HG02759 (cell line): ENCODE data around the gene CHD2.
"Not testable (repeated sequence)": the region's sequence is repeated elsewhere in the genome, so short reads cannot be mapped to it uniquely, and the experiment has no call there.

ENCODE experiments used
- ATAC-seq: cut with Tn5 transposase; IDR thresholded peaks from one replicate; pipeline ENCODE4 v1.9.1; 2021; ENCODE audit warnings: mild to moderate bottlenecking, moderate library complexity; ENCODE audit not compliant: unreplicated experiment

CHD2 gene

DNA sequence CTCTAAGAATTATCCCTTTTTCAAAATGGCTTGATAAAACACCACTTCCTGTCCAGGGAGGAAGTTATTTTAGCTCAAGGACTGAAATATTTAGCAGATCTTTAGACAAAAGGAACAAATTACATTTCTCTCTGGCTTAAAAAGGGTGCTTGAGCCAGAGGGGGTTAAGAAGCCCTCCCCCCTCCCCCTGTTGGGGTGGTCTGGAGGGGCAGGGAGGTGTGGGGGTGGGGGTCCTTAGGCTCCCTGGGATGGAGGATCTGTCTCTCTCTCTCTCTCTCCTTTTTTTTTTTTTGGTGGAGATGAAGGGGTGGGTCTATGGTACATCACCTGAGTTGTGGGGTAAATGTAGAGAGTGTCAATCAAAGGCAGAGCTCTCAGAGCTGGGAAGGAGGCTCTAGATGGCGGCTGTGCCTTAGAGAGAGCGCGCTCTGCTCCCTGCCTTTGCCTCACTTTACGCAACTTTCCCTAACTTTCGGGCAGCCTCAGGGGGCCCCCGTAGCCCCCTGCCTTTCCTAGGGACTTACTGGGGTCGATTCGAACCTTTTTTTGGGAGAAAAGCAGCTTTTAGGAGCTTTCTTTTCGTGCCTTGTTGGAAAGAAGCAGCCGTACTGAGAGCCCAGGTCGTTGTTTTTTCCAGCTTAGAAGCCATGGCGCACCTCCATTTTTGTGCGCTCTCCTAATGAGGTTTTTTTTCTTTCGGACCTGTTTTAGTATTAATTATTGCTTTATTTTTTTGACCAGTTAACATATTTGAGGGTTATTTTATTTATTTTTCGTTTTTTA lies at the start of gene CHD2:
Gene CHD2, plus strand, starts transcription at position 377 of the 783 bp plus-strand sequence. CDS start 914 bp downstream, outside the sequence.
- peak; percentile 66 for ATAC-seq

DNA sequence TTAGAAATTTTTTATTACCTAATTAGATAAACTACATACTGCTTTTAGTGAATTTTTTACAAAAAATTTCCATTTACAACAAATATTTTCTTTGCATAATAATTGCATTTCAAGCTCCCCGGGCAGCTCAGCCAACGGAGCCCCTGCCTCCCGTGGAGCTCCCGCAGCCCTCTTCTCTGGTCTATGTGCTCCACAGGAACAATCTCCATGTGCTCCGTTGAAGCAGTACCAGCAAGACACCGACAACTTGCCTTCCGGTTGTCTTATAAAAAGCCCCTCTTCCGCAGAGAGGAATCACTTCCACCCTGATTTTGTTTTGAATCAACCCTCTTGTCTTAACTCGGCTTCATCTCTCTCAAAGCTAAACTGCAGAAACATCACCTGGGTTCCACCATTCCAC lies 46.9 kb upstream of the CHD2 start:
- ATAC-seq = no peak

DNA sequence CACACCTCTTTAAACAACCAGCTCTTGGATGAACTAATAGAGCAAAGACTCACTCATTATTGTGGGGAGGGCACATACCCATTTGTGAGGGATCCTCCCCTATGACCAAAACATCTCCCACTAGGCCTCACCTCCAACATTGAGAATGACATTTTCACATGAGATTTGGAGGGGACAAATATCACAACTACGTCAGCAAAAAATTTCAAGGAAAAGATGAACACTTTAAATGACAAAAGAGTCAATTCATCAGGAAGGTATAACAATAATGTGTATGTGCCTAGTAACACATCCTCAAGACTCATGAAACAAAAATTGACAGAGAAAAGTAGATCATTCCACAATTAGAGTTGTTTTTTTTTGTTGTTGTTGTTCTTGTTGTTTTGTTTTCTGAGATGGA lies 38.4 kb upstream of the CHD2 start:
- ATAC-seq = no peak

DNA sequence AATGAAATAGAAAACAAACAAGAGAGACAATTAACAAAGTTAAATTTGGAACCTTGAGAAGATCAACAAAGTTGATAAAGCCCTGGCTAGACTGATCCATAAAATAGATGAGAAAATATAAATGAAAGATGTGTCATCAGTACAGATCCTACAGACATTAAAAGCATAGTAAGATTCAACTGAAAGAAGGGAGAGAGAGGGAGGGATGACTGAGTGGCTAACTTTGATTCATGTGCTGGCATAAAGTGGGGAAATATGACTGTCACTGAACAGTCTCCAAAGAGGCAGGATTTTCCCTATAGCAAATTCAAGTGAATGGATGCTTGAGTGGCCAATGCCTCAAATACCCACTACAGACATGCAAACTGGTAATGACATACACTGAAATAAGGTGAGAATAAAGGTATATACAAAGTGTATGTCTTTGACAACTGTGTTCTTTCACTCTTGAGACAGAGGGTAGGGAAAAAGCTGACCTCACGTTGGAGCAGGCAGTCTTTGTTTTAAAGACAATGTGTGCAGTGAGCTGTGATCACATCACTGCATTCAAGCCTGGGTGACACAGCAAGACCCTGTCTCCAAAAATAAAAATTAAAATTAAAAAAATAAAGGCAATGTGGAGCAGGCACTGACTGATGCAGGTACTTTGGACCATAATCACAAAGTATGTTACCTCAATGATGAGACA lies 35.9 kb upstream of the CHD2 start:
- ATAC-seq = no peak

DNA sequence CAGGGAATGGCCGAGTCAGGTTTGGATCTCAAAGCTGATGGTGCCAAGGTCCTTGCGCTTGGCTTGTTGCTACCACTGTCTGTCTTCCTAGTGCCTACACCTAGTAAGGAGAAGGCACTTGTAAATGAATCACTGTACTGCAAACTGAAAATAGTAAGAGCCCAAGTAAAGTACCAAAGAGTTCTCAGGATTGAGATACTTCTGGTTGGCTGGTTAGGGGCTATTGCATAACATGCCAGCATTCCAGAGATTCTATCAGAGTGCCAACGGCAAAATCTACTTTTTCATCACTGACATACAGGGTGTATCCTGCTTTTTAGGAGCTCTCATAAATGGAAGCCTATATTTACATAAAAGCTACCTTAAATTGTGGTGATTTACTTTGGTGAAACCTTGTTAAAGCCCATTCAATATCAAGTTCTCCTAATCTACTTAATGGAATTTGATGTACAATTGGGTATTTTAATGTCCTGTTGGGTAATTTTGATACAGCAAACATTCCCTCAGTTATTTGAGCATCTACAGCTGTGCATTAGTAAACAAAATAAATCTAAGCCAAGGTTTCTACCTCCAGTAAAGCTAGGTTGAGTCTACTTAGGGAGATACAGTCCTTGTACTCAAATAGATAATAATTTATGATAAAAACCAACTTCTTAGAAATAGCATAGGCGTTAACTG lies 30.7 kb upstream of the CHD2 start:
- no peak for ATAC-seq

DNA sequence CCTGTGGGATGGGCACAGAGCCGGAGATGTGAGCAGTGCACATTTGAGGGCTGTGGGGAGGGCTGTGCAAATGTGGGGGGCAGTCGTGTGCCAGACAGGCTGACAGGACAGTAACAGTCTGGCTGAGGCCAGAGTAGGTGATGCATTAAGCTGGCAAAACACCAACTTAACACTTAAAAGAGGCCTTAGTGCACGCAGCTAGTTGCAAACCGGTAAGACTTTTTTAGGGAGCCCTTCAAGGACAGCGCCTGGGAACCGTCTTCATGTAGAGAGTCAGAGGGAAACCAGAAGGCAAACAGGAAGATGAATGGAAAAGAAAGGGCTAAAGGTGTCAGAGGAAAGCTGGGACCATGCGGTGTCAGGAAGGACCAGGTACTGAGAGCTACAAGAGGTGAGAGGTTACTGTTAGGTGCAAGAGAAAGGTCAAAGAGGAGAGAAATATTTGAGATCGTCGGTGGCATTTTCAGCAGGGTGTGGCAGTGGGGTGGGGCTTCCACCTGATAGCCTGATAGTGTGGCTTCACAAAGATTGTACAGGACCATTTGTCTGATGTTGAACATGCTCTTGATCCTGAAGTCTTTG lies 30.0 kb upstream of the CHD2 start:
- no peak for ATAC-seq

DNA sequence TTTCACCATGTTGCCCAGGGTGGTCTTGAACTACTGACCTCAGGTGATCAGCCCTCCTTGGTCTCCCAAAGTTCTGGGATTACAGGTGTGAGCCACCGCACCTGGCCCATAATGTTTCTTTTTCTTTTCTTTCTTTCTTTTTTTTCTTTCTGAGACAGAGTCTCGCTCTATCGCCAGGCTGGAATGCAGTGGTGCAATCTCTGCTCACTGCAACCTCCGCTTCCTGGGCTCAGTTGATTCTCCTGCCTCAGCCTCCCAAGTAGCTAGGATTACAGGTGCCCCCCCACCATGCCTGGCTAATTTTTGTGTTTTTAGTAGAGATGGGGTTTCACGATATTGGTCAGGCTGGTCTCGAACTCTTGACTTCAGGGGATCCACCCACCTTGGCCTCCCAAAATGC lies 27.2 kb upstream of the CHD2 start:
- not testable (repeated sequence) for ATAC-seq

DNA sequence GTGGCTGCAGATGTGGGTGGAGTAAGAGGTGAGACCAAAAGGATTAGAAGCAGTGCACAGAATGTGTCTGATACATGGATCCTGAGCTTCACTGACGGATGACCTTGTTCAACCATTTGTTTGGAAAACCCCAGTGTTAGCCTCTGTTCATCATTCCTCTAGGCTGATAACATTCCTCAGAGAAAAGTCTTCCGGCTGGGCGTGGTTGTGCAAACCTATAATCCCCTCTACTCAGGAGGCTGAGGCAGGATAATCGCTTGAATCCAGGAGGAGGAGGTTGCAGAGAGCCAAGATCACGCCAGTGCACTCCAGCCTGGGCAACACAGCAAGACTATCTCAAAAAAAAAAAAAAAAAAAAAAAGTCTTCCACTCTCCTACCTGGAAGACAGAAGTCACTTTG lies 23.1 kb upstream of the CHD2 start:
- ATAC-seq = no peak

DNA sequence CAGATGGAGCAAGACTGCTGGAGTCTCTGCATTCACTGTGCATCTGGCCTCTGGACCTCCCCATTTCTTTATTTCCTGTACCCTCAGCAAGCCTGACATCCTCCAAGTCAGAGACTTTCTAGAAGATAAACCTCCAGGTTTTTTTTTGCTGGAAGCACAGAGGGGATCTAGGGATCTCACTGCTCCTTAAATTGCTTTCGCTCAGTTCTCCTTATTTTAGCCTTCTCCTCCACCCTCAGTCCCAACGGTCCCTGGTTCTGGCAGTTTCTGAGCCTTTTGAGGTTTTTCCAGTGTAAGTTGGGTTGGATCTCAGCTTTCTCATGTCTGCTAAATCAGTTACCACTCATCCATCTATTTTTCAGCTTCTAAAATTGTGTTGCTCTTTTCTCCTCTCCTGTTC lies 22.7 kb upstream of the CHD2 start:
- ATAC-seq = no peak

DNA sequence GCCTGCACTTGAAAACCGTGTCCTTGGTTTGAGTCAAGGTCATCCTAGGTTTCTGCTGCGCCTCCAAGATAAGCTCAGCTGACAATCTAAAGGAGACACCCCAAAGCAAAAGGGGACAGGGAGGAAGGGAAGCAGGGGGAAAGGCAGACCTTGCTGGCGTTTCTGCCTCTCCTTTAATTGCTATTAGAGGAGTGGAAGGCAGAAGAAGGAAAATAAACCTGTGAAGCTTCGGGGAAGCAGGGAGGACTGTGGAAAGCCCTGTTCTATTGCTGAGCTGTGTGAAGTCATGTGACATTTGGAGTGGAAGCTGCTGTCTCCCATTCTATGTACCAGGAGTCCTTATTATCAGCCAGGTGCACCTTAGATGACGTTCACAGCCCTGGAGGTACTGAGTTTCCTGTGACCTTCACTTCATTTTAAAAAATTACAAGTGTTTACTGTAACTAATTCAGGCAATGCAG lies 21.5 kb upstream of the CHD2 start:
- no peak for ATAC-seq

DNA sequence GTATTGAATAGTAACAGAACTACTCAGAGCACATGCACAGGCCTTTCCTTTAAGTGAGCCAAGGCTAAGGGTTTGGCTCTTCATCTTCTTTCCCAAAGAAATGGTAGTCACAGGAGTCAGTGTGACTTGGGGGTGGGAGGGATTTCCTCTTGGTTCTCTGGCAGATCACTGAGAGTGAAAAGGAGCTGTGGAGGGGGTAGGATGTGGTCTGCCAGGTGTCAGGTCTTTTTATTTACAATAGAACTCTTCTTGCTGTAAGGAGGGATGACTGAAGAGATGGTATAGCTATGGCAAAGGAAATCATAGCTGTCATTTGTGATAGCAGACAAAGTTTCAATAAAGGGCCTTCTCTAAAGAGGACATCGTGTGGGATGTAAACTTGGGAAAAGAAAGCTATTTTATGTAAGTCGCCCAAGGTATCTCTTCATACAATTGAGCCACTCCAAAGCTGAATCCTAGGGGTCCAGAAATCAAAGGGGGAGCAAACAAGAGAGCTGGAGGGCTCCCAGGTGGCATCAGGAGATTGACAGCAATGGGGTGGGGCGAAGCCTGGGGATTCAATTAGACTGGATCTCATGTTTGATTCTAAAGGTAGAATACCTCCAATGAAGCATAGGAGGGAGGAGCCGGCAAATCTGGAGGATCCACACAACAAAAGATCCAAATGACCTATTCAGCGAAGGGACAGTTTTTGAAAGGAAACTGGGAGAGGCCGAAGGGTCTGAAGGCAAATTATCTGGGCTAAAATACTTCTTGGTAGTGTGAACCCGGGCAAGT lies 20.0 kb upstream of the CHD2 start:
- no peak for ATAC-seq

DNA sequence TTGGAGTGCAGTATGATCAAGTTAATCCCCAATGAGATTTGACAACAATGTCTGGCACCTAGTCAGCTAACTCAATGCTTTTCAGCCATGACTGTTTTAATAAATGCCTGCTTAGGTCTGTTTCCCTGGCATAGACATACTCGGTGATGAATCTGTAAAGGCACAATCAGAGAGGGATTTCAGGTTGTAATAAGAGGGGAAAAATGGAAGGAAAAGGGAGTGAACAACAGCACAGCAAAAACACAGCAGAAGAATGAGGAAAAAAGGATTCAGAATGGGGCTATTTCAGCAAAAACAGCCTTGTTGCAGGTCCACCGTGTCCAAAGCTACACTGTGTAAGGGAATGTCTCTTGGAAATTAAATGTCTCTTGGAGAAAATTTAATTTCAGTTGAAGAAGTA lies 19.3 kb upstream of the CHD2 start:
- ATAC-seq = no peak

DNA sequence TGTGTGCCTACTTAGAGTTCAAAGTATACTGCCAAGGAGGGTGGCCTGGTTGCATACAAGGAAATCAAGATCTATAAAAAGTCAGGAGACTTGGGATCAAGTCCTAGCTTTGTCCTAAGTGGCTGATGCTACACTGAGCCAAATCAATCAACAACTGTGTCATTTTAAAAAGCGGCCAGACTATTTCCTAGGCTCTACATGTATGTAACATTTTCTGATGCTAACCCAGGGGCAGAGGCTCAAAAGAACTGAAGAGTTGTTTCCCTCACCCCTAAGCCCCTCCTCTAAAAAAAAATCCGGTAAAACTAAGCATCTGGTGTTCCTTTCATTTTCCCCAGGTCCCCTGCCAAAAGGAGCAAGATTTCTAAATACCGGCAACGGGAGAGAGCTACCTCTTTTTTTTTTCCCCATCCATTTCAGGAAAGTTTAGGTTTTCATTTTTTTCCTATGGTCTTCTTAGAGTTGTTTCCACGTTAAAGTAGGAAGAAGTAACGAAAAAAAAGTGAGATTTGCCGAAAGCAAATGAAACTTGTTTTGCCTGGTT lies 18.8 kb upstream of the CHD2 start:
- ATAC-seq = no peak

DNA sequence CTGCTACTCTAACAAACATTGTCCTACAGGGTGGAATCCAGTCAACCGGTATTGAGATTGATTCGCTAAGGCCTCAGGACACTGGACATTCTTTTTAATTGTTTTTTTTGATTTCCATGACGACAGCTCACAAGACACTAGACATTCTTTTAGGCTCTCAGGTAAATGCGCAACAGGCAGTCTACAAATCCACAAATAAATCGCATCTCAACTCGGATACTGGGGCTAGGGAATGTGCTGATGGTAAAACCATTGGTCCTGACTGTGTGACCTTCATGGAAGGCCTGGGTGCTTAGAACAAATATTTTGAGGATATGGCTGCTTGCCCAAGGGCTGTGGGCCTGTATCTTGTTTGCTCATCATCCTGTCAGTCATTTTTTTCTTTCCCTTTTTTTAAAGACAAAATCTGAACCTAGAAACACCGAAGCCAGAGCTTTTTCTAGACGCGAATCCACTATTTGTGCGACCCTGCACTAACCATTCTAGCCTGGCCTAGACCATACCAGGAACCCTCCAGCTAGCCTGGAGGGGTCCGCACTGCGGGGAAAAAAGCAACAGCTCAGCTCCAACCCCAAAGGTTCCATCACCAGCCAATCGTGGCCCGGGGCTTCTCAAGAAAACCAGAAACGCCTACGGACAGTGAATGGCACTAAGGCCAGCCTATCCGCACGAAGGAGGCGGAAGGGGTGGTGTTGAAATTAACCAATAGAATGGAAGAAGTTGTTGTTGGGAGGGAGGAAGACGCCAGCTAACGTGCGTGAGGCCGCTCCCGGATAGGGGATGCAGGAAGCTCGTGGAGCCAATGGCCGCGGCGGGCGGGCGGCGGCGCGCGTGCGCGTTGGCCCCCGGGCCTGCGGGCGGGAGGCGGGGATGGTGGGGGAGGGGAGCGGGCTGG lies 18.1 kb upstream of the CHD2 start:
- ATAC-seq = peak; percentile 91

DNA sequence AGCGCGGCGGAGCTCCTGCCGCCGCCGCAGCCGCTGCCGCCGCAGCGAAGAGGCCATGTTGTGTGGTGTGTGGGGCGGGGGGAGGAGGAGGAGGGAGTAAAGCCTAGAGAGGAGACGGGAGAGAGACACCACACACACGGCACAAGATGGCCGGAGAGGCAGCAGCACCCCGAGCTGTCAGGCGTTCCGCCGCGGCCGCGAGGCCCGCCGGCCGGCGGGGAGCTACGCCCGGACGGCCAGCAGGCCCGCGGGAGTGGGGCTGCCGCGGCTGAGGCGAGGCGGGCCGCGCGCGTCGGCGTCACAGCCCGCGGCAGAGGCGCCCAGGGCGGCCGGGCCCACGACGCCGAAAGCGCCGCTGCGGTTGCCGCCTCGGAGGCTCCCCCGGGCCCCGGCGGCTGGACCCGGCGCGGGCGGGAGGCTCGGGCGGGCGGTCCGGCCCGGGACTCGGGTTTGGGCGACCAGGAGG lies 17.4 kb upstream of the CHD2 start:
- peak; percentile 72 for ATAC-seq

DNA sequence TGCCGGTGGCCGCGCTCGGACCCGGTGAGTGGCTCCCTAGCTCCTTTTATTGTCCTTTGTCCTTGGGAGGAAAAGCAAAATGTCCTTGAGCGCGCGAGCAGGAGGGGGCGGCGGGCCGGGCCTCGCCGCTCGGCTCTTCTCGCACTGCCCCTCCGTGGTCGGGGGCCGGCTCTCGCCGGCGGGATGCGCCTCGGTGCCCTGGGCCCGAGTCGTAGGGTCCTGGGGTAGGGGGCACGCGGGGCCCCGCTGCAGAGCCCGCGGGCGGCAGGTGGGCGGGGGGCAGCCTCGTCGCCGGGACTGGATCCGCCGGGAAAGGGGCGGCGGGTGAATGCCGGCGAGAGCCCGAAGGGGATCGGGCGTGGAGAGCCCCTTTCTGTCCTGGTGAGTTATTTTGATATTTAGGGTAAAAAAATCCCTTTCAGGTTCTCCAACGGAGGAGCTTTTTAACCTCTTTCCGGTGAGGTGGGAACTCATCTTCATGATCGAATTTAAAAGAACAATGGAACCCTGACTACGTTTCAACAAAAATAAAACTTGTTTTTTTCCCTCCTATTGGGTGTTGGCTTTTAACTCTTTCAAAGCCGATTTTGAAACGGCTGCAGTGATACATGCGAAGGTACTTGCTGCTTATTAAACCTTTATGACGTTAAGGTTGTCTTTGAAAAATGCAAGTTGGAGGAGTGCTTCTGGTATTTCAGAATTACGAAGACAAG lies 16.8 kb upstream of the CHD2 start:
- ATAC-seq = peak; percentile 14

DNA sequence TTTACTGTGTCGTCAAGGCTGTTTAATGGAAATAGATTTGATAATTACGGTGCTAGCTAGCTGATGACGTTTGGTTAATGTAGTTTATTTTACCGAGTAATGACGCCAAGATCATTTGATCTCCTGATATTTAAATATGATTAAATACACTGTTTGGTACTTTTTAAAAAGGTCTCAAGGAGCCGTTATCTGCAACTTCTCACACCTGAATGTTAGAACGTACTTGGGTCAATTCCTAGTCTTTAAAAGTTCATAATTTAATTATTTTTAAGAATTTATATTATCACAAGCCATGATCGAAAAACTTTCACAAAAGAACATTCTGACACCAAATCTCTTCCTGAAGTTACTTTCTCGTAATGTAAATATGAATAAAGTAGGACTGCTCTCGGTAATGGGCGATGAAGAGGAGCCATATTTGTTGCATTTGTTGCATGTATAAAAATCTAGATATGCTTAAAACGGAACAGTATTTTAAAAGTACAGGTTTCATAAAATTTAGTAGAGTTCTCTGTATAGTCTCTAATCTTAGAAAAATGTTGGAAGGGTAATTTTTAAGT lies 16.2 kb upstream of the CHD2 start:
- ATAC-seq = no peak
